Measurements from ENCODE around the gene ITPR2.

Gene ITPR2

DNA sequence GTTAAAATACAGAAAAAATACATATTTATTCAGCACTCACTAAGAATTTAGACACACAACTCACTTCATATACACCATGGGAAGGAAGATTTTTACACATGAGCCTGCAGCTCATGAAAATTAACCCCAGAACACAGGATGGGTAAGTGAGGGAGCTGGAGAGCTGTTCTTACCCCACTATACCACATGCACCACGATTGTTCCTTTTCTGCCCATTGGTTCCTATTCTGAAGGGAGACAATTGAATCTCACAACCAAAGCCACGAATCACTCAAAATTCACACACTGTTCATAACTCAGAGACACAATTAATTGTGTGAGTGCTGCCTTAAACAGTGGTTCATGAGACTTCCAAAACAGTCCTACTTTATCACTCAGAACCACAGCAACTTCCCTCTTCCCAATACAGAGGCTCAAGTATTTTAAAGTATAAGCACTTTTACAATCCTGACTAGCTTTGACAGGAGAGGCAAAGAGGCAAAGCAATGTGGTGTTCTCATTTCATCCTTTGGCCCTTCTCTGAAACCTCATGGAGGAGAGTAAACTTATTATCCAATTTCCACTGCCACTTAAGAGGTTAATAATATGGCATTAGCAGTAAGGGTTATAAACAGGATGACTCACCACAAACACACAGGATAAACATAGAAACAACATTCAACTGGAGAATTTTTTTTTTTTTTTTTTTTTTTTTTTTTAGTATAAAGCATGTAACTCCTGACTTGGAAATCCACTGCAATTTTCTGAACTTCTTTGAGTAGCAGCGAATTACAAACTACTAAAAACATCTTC lies 59.5 kb downstream of the ITPR2 start:
- H3K27me3 ChIP-seq (ENCODE audit: insufficient read depth, low read length), result no peaks in the 10 kb centered on the region
- no peaks in the 10 kb centered on the region for H3F3A ChIP-seq (ENCODE audit: insufficient read depth, low read length)
- H3K9ac ChIP-seq (ENCODE audit: low read length), result no peak overlapping the region
- TF ChIP-seq, protein P1, sequence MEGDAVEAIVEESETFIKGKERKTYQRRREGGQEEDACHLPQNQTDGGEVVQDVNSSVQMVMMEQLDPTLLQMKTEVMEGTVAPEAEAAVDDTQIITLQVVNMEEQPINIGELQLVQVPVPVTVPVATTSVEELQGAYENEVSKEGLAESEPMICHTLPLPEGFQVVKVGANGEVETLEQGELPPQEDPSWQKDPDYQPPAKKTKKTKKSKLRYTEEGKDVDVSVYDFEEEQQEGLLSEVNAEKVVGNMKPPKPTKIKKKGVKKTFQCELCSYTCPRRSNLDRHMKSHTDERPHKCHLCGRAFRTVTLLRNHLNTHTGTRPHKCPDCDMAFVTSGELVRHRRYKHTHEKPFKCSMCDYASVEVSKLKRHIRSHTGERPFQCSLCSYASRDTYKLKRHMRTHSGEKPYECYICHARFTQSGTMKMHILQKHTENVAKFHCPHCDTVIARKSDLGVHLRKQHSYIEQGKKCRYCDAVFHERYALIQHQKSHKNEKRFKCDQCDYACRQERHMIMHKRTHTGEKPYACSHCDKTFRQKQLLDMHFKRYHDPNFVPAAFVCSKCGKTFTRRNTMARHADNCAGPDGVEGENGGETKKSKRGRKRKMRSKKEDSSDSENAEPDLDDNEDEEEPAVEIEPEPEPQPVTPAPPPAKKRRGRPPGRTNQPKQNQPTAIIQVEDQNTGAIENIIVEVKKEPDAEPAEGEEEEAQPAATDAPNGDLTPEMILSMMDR (IDR thresholded peaks at IDR 0.05; ENCODE audit: low read length), result no peak
- no peak for TF ChIP-seq EZH2 (IDR thresholded peaks at IDR 0.05; ENCODE audit: borderline replicate concordance, low read length)
- peaks cover 22% of the 10 kb centered on the region for H3K4me1 ChIP-seq (ENCODE audit: insufficient read depth, low read length, severe bottlenecking)
- no peaks in the 10 kb centered on the region for H4K20me1 ChIP-seq (ENCODE audit: insufficient read depth, low read length)
- 0 out of 2 replicates have a peak, but pooled peaks cover 3% of the 10 kb centered on the region for H3K9me3 ChIP-seq (ENCODE audit: low read length)
- no peaks in the 10 kb centered on the region for H3K79me2 ChIP-seq (ENCODE audit: insufficient read depth, low read length)
- H3K4me3 ChIP-seq (ENCODE audit: low read depth, low read length, poor library complexity, severe bottlenecking), result no peak overlapping the region
- H3K4me2 ChIP-seq (ENCODE audit: low read length), result no peak overlapping the region
- H3K27ac ChIP-seq (ENCODE audit: low read depth, low read length, poor library complexity, severe bottlenecking), result no peak overlapping the region
- H3K36me3 ChIP-seq (ENCODE audit: insufficient read depth, low read length), result peaks cover 11% of the 10 kb centered on the region
- H2AFZ ChIP-seq (ENCODE audit: low read length), result no peak overlapping the region
- H3K9me2 ChIP-seq (ENCODE audit: low read depth, low read length), result no peaks in the 10 kb centered on the region

DNA sequence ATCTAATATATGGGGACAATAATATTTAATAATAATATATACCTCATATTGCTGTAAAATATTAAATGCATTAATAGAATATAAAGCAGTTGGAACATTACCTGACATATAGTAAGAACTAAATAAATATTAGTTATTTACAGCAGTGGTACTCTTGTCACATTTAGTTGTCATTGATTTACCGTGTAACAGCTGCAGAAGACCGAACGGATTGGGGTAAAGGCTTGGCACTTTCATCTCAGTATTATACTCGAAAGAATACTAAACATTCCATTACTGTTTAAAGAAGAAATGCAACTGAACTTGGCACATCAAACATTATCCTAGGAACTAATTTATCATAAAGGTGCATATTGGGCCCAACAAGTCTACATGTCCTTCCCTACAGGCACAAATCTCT lies 61.1 kb downstream of the ITPR2 start:
- no peak for TF ChIP-seq EZH2 (IDR thresholded peaks at IDR 0.05; ENCODE audit: borderline replicate concordance, low read length)
- TF ChIP-seq, protein P1 (IDR thresholded peaks at IDR 0.05; ENCODE audit: low read length), result no peak
- Histone ChIP-seq H3K9ac (ENCODE audit: low read length) (no peak overlapping the region), H3K9me2 (ENCODE audit: low read depth, low read length) (no peaks in the 10 kb centered on the region), H3K4me1 (ENCODE audit: insufficient read depth, low read length, severe bottlenecking) (peaks cover 22% of the 10 kb centered on the region), H2AFZ (ENCODE audit: low read length) (no peak overlapping the region), H3K27ac (ENCODE audit: low read depth, low read length, poor library complexity, severe bottlenecking) (no peak overlapping the region), H3K79me2 (ENCODE audit: insufficient read depth, low read length) (no peaks in the 10 kb centered on the region), H4K20me1 (ENCODE audit: insufficient read depth, low read length) (no peaks in the 10 kb centered on the region), H3K4me2 (ENCODE audit: low read length) (no peak overlapping the region), H3K4me3 (ENCODE audit: low read depth, low read length, poor library complexity, severe bottlenecking) (no peak overlapping the region), H3K36me3 (ENCODE audit: insufficient read depth, low read length) (peaks cover 6% of the 10 kb centered on the region), H3F3A (ENCODE audit: insufficient read depth, low read length) (no peaks in the 10 kb centered on the region), H3K27me3 (ENCODE audit: insufficient read depth, low read length) (no peaks in the 10 kb centered on the region), H3K9me3 (ENCODE audit: low read length) (no peaks in the 10 kb centered on the region)

DNA sequence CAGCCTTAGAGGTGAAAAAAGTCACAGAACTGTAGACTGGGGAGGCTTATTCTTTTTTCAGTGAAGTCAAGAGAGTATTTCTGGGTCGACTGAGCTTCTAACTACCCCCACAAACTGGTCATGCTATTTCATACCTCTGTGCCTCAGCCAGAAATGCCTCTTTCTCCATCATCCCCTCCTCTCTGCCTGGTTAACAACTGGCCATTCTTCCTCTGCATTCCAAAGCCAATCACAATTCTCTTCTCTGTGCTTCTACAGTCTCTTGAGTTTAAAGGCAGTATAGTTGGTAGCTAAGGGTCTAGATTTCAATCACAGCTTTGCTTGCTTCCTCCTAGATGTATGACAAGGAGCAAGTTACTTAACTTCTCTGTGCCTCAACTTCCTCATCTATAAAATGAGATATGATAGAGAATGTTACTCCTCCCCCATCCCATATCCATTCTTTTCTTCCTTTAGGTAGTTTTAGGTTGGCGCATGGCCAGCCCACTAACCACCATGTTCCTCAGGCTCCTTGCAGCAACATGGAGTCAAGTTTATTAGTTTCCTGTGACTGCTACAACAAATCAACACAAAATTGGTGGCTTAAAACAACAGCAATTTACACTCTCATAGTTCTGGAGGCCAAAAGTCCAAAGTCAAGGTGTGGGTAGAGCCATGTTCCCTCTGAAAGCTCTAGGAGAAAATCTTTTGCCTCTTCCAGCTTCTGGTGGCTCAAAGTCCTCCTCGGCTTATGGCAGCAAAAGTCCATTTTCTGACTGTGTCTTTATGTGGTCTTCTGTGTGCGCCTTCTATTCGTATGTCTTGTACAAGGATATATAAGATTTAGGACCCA lies 62.5 kb downstream of the ITPR2 start:
- no peaks in the 10 kb centered on the region for H3K9me2 ChIP-seq (ENCODE audit: low read depth, low read length)
- H3K27ac ChIP-seq (ENCODE audit: low read depth, low read length, poor library complexity, severe bottlenecking), result no peak overlapping the region
- no peak overlapping the region for H2AFZ ChIP-seq (ENCODE audit: low read length)
- H3K9me3 ChIP-seq (ENCODE audit: low read length), result no peaks in the 10 kb centered on the region
- H3K4me3 ChIP-seq (ENCODE audit: low read depth, low read length, poor library complexity, severe bottlenecking), result no peak overlapping the region
- no peaks in the 10 kb centered on the region for H3K27me3 ChIP-seq (ENCODE audit: insufficient read depth, low read length)
- H3F3A ChIP-seq (ENCODE audit: insufficient read depth, low read length), result no peaks in the 10 kb centered on the region
- no peak overlapping the region for H3K9ac ChIP-seq (ENCODE audit: low read length)
- no peaks in the 10 kb centered on the region for H4K20me1 ChIP-seq (ENCODE audit: insufficient read depth, low read length)
- H3K4me2 ChIP-seq (ENCODE audit: low read length), result no peak overlapping the region
- TF ChIP-seq, protein P1 (IDR thresholded peaks at IDR 0.05; ENCODE audit: low read length), result no peak
- no peak for TF ChIP-seq EZH2 (IDR thresholded peaks at IDR 0.05; ENCODE audit: borderline replicate concordance, low read length)
- H3K4me1 ChIP-seq (ENCODE audit: insufficient read depth, low read length, severe bottlenecking), result peaks cover 22% of the 10 kb centered on the region
- peaks cover 6% of the 10 kb centered on the region; the same call in 1 of the 2 replicates for H3K36me3 ChIP-seq (ENCODE audit: insufficient read depth, low read length)
- H3K79me2 ChIP-seq (ENCODE audit: insufficient read depth, low read length), result no peaks in the 10 kb centered on the region

Measured in OCI-LY1 (cell line).